ENCODE measurements around the gene GSC.
"Not testable (repeated sequence)": the region's sequence is repeated elsewhere in the genome, so short reads cannot be mapped to it uniquely, and the experiment has no call there.

Gene GSC

DNA sequence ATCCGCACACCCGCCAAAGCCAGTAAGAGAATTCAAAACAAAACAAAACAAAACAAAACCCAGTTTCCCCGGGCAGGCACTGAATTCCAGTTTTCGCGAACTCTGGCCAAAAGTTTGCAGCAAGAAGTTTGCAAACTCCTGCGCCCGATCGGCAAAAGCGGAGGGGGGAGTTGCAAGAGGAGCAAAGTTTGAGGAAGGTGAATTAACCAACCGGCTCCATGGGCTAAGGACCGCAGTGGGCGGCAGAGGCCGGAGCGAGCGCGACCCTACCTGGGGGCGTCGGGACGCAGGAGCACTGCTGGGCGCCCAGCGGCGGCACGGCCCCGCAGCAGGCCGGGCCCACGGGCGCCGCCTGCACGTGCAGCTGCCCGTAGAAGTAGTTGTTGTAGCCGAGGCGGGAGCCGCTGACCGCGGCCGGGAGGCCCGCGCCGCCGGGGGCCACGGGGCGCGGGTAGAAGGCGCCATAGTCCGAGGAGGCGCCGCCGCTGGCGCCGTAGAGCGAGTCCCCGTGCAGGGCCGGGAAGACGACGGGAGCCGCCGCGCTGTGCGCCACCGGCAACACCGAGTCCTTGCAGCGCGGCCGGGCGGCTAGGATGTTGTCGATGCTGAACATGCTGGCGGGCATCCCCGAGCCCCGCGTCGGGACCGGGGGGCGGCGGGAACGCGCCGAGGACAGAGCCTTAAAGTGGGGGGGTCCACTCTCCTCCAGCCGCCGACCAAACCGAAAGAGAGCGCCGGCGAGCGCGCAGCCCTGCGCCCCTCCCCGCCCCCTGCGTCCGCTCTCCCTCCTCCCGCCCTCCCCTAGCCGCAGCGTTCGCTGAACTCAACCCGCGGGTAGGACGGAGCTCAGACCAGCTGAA, at the start of gene GSC:
Gene GSC, minus strand, starts transcription at position 723 of the 860 bp plus-strand sequence. Its CDS starts 98 bp downstream, at position 625.
- DNase-seq, result no peak

DNA sequence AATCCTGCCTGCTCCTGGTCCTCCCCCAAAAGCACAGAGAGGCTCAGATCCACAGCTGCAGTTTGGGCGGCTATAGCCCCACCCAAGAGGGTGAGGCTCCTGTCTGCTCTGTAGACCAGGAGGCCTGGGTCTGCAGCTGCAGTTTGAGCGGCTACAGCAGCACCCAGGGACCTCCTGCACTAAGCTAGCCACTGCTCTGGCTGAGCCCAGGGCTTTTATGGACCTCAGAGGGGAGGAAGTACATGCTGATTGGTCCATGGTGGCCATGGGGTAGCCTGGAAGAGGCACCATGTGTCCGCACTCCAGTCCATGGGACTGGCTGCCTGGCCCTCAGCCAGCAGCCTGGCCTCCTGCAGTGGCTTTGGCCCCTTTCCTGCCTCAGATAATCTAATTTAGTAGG, 49.6 kb upstream of the GSC start:
- no peak for DNase-seq

- no peak for DNase-seq
These were observed 46.2 kb upstream of the GSC start for GRCh38 chr14:94816113-94816512.

- no peak for DNase-seq
These were observed 35.9 kb upstream of the GSC start for GRCh38 chr14:94805680-94806288.

DNA sequence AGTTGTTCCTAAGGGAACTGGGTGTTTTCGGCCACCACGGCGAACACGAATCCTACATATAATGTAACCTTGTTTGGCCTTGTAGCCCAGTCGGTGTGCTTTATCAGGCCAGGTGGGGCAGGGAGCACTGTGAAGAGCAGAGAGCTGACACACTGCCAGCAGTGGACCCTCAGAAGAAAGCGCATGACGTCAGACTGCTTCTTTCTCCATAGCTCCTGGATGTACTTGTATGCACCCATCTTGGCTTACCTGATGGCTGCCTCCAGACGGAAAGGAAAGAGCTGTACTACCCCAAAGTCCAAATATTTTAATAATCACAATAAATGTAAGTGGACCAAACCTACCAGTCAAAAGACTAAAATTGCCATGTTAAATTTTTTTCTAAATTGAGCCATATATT, 31.3 kb upstream of the GSC start:
- DNase-seq, result no peak

DNA sequence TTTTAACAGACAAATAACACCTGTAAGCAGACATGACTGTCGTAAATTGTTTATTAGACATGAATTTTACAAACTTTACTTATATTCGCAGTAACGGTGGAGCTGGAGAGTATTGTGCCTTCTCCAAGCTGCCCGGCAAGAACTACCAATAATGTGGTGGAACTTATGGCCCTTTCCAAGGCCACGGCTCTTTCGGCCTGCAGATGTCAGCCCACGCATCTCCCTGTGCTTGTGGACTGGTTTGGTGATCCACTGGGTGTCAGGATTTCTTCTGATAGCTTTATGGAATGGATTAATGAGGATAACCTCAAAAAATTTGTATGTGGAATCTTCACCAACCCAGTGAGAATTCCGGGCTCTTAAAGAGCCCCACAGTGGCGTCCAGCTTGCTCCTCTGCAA, 30.9 kb upstream of the GSC start:
- DNase-seq, result not testable (repeated sequence)

- no peak for DNase-seq
These were observed 28.0 kb upstream of the GSC start for GRCh38 chr14:94797887-94798286.

GRCh38 chr14:94796278-94796677, 26.4 kb upstream of the GSC start:
- DNase-seq, result no peak

GRCh38 chr14:94795372-94795771, 25.5 kb upstream of the GSC start:
- DNase-seq, result no peak

DNA sequence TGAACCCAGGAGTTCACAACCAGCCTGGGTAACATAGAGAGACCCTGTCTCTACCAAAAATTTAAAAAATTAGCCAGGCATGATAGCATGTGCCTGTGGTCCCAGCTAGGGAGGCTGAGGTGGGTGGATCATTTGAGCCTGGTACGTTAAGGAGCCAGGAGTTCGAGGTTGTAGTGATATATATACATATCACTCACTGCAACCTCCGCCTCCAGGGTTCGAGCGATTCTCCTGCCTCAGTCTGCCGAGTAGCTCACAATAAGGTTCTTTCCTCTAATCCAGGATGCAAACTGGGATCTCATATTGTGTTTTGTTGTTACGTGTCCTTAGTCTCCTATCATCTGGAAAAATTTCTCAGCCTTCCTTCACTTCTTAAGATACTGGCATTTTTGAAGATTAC, 24.0 kb upstream of the GSC start:
- no peak for DNase-seq

- no peak for DNase-seq
These were observed 17.7 kb upstream of the GSC start for GRCh38 chr14:94787655-94788054.

DNA sequence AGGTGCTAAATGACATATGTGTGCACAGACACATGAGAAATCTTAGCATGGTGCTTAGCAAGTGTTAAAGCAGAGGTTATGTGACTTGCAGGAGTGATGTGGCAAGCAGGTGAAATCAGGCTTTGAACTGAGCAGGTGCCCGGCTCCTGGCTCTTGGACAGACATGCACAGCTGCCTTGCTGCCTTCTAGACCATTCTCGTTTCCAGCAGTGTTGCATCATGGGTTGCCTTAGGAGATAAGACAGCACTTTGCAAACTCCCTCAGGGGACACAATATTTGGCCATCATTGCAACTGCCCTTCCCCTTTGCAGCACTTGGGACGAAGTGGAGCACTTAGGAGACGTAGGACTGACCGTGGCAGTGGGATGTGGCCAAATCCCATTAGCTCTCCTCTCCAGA, 17.2 kb upstream of the GSC start:
- no peak for DNase-seq

DNA sequence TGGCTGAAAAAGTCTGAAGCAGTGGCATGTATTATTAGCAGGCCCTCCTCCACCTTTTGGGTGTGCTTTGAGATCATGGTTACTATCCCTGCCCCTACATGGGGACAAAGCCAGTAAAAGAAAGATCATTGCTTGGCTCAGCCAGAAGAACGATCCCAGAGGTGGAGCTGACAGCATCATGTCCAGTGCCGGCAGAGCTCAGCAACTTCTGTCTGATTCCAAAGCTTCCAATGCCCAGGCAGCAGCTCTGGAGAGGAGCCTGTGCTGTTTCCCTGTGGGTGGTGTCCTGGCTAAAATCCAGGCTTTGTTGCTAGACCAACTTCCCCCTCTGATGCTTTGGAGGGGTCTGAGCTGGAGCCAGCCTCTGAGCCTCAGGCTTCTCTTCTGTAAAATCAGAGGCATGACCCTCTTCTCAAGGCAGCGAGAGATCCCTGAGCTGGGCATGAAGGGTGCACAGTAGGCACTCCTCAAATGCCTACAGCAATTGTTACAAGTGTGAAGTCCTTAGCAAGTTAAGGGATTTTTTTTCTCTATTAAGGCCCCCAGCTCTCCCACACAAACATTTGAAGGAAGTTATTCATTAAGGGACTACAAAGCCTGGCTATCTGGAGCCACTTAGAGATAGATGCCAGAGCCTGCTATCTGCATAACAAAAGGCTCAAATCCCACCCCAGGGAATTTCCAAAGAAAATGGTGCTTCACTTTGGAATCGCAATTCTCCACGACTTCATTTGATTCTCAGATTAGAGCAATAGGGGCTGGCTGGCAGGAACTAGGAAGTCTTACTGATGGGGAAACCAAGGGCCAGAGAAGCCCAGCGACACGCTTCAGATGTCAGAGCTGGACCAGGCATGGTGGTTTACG, 10.9 kb upstream of the GSC start:
- DNase-seq, result no peak

DNA sequence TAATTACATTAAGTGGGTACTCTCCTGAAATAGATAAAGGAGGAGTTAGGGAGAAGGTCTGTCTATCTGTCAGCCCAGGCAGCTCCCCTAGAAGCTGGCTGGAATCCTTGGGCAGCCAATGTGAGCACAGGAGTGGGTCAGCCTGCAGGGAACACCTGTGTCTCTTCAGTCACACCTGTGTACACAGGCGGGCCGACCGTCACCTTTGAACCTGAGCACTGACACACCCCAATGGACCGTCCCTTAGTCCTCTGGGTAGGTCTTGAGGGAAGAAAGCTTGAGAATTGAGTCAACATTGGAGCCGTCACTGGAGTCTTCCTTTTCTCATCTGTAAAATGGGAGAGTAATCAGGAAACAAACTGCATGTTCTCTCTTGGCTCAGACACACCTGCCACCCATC, 9.8 kb upstream of the GSC start:
- DNase-seq, result no peak

- DNase-seq, result no peak
These were observed 5.9 kb upstream of the GSC start for GRCh38 chr14:94775871-94776210.

- no peak for DNase-seq
These were observed 5.4 kb upstream of the GSC start for GRCh38 chr14:94775091-94775870.

DNA sequence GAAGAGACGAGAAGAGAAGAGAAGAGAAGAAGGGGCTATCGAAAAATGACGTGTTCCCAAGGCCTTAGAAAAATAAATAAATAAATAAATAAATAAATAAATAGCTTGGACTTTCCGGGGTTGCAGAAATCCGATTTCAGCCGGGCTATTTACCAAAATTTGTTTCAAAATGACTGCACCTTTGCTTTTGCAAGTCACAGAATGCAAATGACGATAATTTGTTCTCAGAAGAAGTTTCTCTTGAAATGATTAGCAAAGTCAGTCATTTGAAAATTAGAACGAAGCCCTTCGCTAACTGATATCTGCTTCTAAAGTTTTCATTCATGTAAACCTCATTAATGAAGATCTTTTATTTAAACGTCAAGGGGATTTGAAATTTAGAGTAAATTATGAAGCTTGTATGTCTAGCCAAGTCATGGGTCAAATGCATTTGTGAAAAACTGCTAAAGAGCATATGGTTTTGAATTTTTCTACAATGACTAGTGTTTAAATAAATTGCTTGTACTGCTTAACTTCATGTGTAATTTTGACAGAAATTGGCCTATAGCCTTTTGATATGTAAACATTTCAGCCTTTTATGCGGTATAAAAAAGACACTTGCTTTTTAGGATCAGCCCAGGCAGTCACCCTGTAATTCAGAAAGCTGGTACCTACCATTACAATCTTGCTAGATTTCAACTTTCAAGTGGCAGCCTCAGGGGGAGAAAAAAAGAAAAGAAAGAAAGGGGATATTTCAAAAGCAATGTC, 4.6 kb upstream of the GSC start:
- DNase-seq, result no peak

DNA sequence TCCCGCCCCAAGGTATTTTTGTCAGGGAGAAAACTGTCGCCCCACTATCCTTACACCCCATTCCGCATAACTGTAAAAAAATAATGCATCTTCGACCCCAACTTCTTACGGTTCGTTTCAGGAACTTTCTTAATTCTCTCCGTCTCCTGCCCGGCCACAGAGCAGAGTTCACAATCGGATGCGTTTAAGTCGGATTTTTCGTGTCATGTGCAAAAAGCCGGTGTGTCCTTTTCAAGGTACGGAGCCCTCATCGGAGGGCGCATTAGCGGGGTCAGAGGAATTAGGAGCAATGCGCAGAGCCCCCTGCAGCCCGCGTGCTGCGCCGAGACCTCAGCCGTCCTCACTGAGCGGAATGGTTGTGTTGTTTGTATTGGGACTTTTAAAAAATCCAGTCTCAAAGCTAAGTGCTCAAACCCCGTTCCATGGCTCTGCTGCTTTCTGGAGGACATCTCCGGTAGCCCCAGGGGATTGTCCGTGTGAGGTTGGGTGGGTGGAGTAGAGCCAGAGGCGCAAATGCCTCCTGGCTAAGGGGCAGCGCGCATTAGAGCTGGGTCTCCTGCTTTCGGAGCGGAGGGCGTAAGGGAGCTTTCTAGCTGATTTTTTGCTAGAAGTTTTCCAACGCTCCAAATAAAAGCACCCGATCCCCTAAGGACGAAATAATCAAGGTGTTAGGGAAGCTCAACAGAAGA, 3.9 kb upstream of the GSC start:
- no peak for DNase-seq

DNA sequence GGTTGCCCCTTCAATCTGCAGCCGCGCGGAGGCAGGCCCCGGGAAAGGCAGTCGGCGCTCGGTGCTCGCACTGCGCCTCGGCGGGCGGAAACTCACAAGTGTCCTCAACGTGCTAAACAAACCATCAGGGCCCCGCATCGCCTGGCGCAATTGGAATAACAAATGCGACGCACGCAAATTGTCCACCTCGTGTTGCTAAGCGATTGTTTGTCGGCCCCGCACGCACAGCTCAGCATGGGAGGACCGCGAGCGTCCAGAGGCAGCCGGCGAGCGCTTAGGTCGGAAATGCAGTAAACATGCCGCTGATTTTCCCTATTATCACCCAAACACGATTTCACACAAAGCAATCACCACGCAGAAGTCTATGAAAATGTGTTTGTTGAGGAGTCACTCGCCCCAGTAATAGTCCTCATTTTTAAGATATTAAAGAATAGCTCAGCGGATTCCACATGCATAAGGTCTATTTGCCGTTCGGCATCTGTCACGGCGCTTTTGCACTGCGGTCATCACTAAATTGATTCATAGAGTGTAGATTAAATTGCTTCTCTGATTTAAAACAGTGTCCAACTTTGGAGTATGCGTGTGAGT, 3.2 kb upstream of the GSC start:
- no peak for DNase-seq

DNA sequence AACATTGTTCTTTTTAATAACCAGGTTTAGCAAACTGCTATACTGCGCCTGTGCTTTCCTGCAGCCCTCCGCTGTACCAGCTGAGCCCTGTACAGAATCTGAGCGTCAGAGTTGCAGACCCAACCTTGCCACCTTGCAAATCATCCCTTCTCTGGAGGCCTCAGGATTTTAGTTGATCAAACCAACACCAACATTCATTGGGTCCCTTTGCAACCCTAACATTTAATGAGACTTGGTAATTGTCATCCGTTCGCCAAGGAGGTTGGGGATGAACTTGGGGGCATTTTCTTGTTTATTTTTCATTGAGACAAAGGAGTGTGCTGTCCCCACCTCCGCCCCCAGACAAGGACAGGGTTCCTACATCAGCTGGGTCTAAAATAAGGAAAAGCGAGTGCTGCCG, 2.6 kb upstream of the GSC start:
- DNase-seq, result no peak

GRCh38 chr14:94771906-94772490, 2.1 kb upstream of the GSC start:
- no peak for DNase-seq

Measured in GDM1 (cell line).